OCI-LY3 (cell line): ENCODE measurements around the gene ARL3.
"Not testable (repeated sequence)": the region's sequence is repeated elsewhere in the genome, so short reads cannot be mapped to it uniquely, and the experiment has no call there.

ENCODE experiments used
- H2AFZ ChIP-seq: fragments of 200-600, 300-600 bp; shearing (Covaris generic); 2 replicates; pipeline ENCODE4 v1.6.0; 2014; ENCODE audit warnings: antibody characterized with exemption, low read depth, low read length
- H3K27ac ChIP-seq: fragments of 200-600, 300-600 bp; sonication (generic); 2 replicates; pipeline ENCODE4 v1.5.1; 2014; ENCODE audit warnings: mild to moderate bottlenecking, low read length, moderate library complexity, mixed read lengths
- H3K27me3 ChIP-seq: fragments of 200-600, 300-600 bp; sonication (generic); 2 replicates; pipeline ENCODE4 v1.6.1; 2014; ENCODE audit warnings: low read depth, low read length, mixed read lengths
- H3K36me3 ChIP-seq: fragments of 200-600, 300-600 bp; sonication (generic); replicated peaks from 2 replicates; pipeline ENCODE3; 2014; ENCODE audit warnings: low read depth, low read length, mixed read lengths
- H3K4me1 ChIP-seq: fragments of 300-600, 200-600 bp; sonication (generic); 2 replicates; pipeline ENCODE4 v1.6.1; 2014; ENCODE audit warnings: low read length, mixed read lengths
- H3K4me2 ChIP-seq: fragments of 200-600, 300-600 bp; sonication (generic); 2 replicates; pipeline ENCODE4 v1.6.1; 2014; ENCODE audit warnings: low read length, mixed read lengths
- H3K4me3 ChIP-seq: fragments of 300-600, 200-600 bp; sonication (generic); 2 replicates; pipeline ENCODE4 v1.5.1; 2014; ENCODE audit warnings: antibody characterized with exemption, mild to moderate bottlenecking, low read length, moderate library complexity
- H3K79me2 ChIP-seq: fragments of 300-600, 200-600 bp; shearing (Covaris generic); 2 replicates; pipeline ENCODE4 v1.6.1; 2014; ENCODE audit warnings: mild to moderate bottlenecking, low read length, mixed read lengths
- H3K9ac ChIP-seq: fragments of 300-600, 200-600 bp; shearing (Covaris generic); 2 replicates; pipeline ENCODE4 v1.6.0; 2014; ENCODE audit warnings: mild to moderate bottlenecking, low read length, moderate library complexity
- H3K9me3 ChIP-seq: fragments of 200-600, 300-600 bp; shearing (Covaris generic); 2 replicates; pipeline ENCODE4 v1.6.1; 2014; ENCODE audit warnings: low read length, mixed read lengths; ENCODE audit not compliant: insufficient read depth
- H4K20me1 ChIP-seq: fragments of 200-600, 300-600 bp; sonication (generic); 2 replicates; pipeline ENCODE4 v1.6.1; 2016; ENCODE audit warnings: low read length, mixed read lengths; ENCODE audit not compliant: insufficient read depth
- CTCF ChIP-seq: fragments of 200-600, 300-600 bp; sonication (generic); IDR thresholded peaks from 2 replicates; pipeline ENCODE4 v1.5.1; 2014; ENCODE audit warnings: antibody characterized with exemption, low read length, low read depth
- EZH2phosphoT487 ChIP-seq: fragments of 200-600 bp; shearing (Covaris generic); IDR thresholded peaks from 2 replicates; pipeline ENCODE4 v1.6.1; 2018; ENCODE audit warnings: antibody characterized with exemption, mixed run types, low read depth

Gene ARL3

DNA sequence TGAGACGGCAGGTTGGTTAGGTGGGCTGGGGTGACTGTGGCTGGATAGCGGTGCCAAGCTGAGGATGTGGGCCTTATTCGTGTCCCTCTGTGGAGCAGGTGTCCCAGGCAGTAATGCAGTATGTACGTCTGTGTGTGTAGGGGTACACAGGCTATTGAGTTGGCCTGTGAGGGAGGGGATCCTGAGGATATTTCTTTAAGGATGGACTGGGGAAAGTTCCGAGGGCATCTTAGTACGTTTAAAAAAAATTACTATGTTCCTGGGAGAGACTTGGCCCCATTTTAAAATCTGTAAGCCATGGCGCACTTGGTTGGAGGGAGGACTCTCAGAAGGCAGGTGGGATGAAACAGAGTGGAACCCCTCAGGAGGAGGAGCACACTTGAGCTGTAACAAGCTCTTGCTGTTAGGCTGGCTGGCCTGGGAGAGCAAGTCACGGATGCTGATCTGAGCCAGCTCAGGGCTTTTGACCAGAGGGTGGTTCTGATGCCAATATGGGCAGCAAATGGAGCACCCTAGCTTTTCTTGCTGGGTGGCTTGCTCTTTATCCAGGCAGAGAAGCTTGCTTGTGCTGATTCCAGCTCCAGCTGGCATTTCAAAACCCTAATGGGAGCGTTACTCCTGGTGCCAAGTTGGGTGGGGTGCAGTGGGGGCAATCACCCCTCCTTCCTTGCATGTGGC lies 30.3 kb upstream of the ARL3 start:
- TF ChIP-seq CTCF = no peak
- TF ChIP-seq EZH2phosphoT487 = no peak
- H4K20me1 ChIP-seq = no peaks in the 10 kb centered on the region
- no peak overlapping the region for H2AFZ ChIP-seq
- peak overlapping the region; percentile 95 for H3K4me3 ChIP-seq
- H3K79me2 ChIP-seq = peaks cover 11% of the 10 kb centered on the region
- H3K36me3 ChIP-seq = no peaks in the 10 kb centered on the region
- H3K9me3 ChIP-seq = no peaks in the 10 kb centered on the region
- peaks cover 10% of the 10 kb centered on the region for H3K4me1 ChIP-seq
- no peaks in the 10 kb centered on the region for H3K27me3 ChIP-seq
- H3K4me2 ChIP-seq = peak overlapping the region; percentile 91
- peak overlapping the region; percentile 80 for H3K9ac ChIP-seq
- no peak overlapping the region for H3K27ac ChIP-seq

GRCh38 chr10:102743588-102744373 lies 29.6 kb upstream of the ARL3 start, which contains the start of gene WBP1L:
TSS of gene WBP1L (plus strand) at chr10:102743948. CDS start at chr10:102744054, 106 bp downstream.
- Histone ChIP-seq H3K4me2 (peak within 1 kb of the TSS; percentile 91), H4K20me1 (no peaks in the 10 kb centered on the region), H3K4me1 (peaks cover 10% of the 10 kb centered on the region), H3K79me2 (peaks cover 11% of the 10 kb centered on the region), H3K4me3 (peak within 1 kb of the TSS; percentile 95), H3K27ac (no peak within 1 kb of the TSS), H3K9me3 (no peaks in the 10 kb centered on the region), H3K27me3 (no peaks in the 10 kb centered on the region), H3K9ac (peak within 1 kb of the TSS; percentile 80), H3K36me3 (no peaks in the 10 kb centered on the region), H2AFZ (peak within 1 kb of the TSS; percentile 90)
- no peak for TF ChIP-seq CTCF
- no peak for TF ChIP-seq EZH2phosphoT487

DNA sequence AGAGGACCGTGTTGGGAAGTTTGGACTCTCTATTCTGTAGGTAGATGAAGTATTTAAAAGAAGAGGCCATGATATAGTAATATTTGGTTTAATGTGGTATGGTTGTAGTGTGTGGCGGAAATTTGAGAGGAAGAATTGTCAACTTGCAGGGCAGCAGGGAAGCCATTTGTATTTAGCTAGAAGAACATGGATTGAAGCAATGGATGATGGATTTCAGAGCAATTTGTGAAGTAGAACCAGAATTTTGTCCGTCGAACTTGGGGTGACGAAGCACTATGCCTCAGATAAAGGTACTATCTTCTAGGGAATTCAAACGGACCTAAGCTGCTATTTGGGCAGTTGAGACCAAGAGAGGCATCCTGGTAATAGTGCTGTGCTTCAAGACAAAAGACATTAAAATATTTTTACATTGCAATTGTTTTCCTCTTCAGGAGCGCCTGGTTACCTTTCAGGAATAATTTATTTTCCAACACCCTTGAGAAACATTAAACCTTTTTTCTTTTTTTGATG lies 28.9 kb upstream of the ARL3 start:
- Histone ChIP-seq H3K4me3 (peak overlapping the region; percentile 67), H2AFZ (peak overlapping the region; percentile 90), H3K27ac (no peak overlapping the region), H3K4me2 (peak overlapping the region; percentile 72), H4K20me1 (no peaks in the 10 kb centered on the region), H3K4me1 (peaks cover 10% of the 10 kb centered on the region), H3K9ac (peak overlapping the region; percentile 21; the same call in 1 of the 2 replicates), H3K27me3 (no peaks in the 10 kb centered on the region), H3K79me2 (peaks cover 11% of the 10 kb centered on the region), H3K36me3 (no peaks in the 10 kb centered on the region), H3K9me3 (no peaks in the 10 kb centered on the region)
- no peak for TF ChIP-seq CTCF
- TF ChIP-seq EZH2phosphoT487 = no peak

DNA sequence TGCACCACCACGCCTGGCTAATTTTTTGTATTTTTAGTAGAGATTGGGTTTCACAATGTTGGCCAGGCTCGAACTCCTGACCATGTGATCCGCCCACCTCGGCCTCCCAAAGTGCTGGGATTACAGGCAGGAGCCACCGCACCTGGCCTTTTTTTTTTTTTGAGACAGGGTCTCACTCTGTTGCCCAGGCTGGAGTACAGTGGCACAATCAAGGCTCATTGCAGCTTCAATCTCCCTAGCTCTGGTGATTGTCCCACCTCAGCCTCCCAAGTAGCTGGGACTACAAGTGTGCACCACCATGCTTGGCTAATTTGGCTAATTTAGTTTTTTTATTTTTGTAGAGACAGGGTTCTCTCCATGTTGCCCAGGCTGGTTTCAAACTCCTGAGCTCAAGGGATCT lies 28.1 kb upstream of the ARL3 start:
- H3K4me3 ChIP-seq, H2AFZ ChIP-seq: not testable (repeated sequence)

More for the DNA sequence above, 28.1 kb upstream of the ARL3 start:
- H3K36me3 ChIP-seq, H3K4me1 ChIP-seq, H3K9me3 ChIP-seq, H3K27ac ChIP-seq, H4K20me1 ChIP-seq, H3K9ac ChIP-seq, H3K27me3 ChIP-seq, H3K4me2 ChIP-seq: not testable (repeated sequence)
- H3K79me2 ChIP-seq = peaks cover 11% of the 10 kb centered on the region
